Neural cell (in vitro differentiated cells): ENCODE measurements around the gene SERPINI1. TPM values are rescaled to one million over a fixed set of nuclear protein-coding genes. Genes with fewer than 3 reads are reported as not detected.
"Not testable (repeated sequence)": the region's sequence is repeated elsewhere in the genome, so short reads cannot be mapped to it uniquely, and the experiment has no call there.

Experiments
- H2AFZ ChIP-seq: fragments of 200-600, 300-800 bp; sonication (generic), shearing (Covaris generic); 2 replicates; pipeline ENCODE4 v1.6.0; 2014; ENCODE audit warnings: low read depth, mild to moderate bottlenecking, antibody characterized with exemption, low read length, moderate library complexity
- H3F3A ChIP-seq: fragments of 200-600 bp; shearing (Covaris generic); 2 replicates; pipeline ENCODE4 v1.6.1; 2016; ENCODE audit warnings: mild to moderate bottlenecking, moderate library complexity, mixed read lengths, antibody characterized with exemption, low read length; ENCODE audit not compliant: insufficient read depth, poor library complexity, severe bottlenecking
- H3K27ac ChIP-seq: fragments of 200-600, 300-800 bp; sonication (generic), shearing (Covaris generic); 2 replicates; pipeline ENCODE4 v1.5.1; 2014; ENCODE audit warnings: mild to moderate bottlenecking, low read length, moderate library complexity
- H3K27me3 ChIP-seq: fragments of 300-800, 200-600 bp; sonication (generic), shearing (Covaris generic); 2 replicates; pipeline ENCODE4 v1.6.0; 2014; ENCODE audit warnings: mild to moderate bottlenecking, low read depth, low read length, moderate library complexity; ENCODE audit not compliant: insufficient read depth
- H3K36me3 ChIP-seq: fragments of 300-800, 200-600 bp; sonication (generic), shearing (Covaris generic); 2 replicates; pipeline ENCODE4 v1.5.1; 2014; ENCODE audit warnings: mild to moderate bottlenecking, antibody characterized with exemption, low read length, moderate library complexity; ENCODE audit not compliant: insufficient read depth
- H3K4me2 ChIP-seq: fragments of 300-800, 200-600 bp; sonication (generic), shearing (Covaris generic); 2 replicates; pipeline ENCODE4 v1.6.0; 2014; ENCODE audit warnings: mild to moderate bottlenecking, low read length
- H3K4me3 ChIP-seq: fragments of 300-800, 200-600 bp; sonication (generic), shearing (Covaris generic); 2 replicates; pipeline ENCODE4 v1.5.1; 2014; ENCODE audit warnings: mild to moderate bottlenecking, low read length, moderate library complexity
- H3K79me2 ChIP-seq: fragments of 200-600 bp; shearing (Covaris generic); replicated peaks from 2 replicates; pipeline ENCODE4 v1.6.0; 2014; ENCODE audit warnings: mild to moderate bottlenecking, low read length, moderate library complexity; ENCODE audit not compliant: insufficient read depth
- H3K9ac ChIP-seq: fragments of 300-800, 200-600 bp; sonication (generic), shearing (Covaris generic); 2 replicates; pipeline ENCODE4 v1.6.1; 2016; ENCODE audit warnings: mild to moderate bottlenecking, low read length, mixed read lengths
- H3K9me2 ChIP-seq: fragments of 200-600 bp; shearing (Covaris generic); 2 replicates; pipeline ENCODE4 v1.6.1; 2016; ENCODE audit warnings: mild to moderate bottlenecking, low read length, mixed read lengths; ENCODE audit not compliant: insufficient read depth
- H3K9me3 ChIP-seq: fragments of 200-600, 300-800 bp; sonication (generic), shearing (Covaris generic); 2 replicates; pipeline ENCODE4 v1.6.1; 2016; ENCODE audit warnings: mild to moderate bottlenecking, mixed run types, low read length, moderate library complexity, mixed read lengths
- H4K20me1 ChIP-seq: fragments of 200-600 bp; shearing (Covaris generic); 2 replicates; pipeline ENCODE4 v1.6.1; 2016; ENCODE audit warnings: mild to moderate bottlenecking, mixed run types; ENCODE audit not compliant: insufficient read depth
- CTCF ChIP-seq: fragments of 450-650 bp; IDR thresholded peaks from 2 replicates; pipeline ENCODE4 v1.5.1; 2014; ENCODE audit warnings: antibody characterized with exemption, mild to moderate bottlenecking, moderate library complexity; ENCODE audit not compliant: poor library complexity, severe bottlenecking
- EP300 ChIP-seq: fragments of 450-650 bp; conservative IDR thresholded peaks from 2 replicates; pipeline ENCODE4 v1.6.1; 2014; ENCODE audit warnings: antibody characterized with exemption, mild to moderate bottlenecking, moderate library complexity; ENCODE audit not compliant: poor library complexity, severe bottlenecking
- EZH2 ChIP-seq: fragments of 200-600, 300-800 bp; shearing (Covaris generic), sonication (generic); IDR thresholded peaks from 2 replicates; pipeline ENCODE4 v1.6.1; 2014; ENCODE audit warnings: antibody characterized with exemption, low read length, borderline replicate concordance, mild to moderate bottlenecking; ENCODE audit not compliant: insufficient read depth, poor library complexity, severe bottlenecking
- MXI1 ChIP-seq: fragments of 450-650 bp; conservative IDR thresholded peaks from 2 replicates; pipeline ENCODE4 v1.6.1; 2014; ENCODE audit warnings: antibody characterized with exemption, mild to moderate bottlenecking; ENCODE audit not compliant: poor library complexity, severe bottlenecking
- POLR2AphosphoS5 ChIP-seq: IDR thresholded peaks from 2 replicates; pipeline ENCODE4 v1.6.1; 2012
- RAD21 ChIP-seq: fragments of 450-650 bp; conservative IDR thresholded peaks from 2 replicates; pipeline ENCODE4 v1.6.1; 2014; ENCODE audit warnings: antibody characterized with exemption, mild to moderate bottlenecking, moderate library complexity
- SMC3 ChIP-seq: fragments of 450-650 bp; conservative IDR thresholded peaks from 2 replicates; pipeline ENCODE4 v1.6.1; 2014; ENCODE audit warnings: antibody characterized with exemption, mild to moderate bottlenecking, moderate library complexity; ENCODE audit not compliant: poor library complexity
- TAF1 ChIP-seq: IDR thresholded peaks from 2 replicates; pipeline ENCODE4 v1.6.1; 2012; ENCODE audit warnings: low read depth
- polyA plus RNA-seq: library from polyadenylated mRNA; depleted of rRNA; stranded (reverse); fragments of >200 nt; gene quantifications from 2 replicates; pipeline ENCODE4 v1.2.3, GENCODE V29; 2014
- TF ChIP-seq, protein P1 (sequence below): IDR thresholded peaks from 2 replicates; pipeline ENCODE4 v1.6.1; 2012; ENCODE audit warnings: borderline replicate concordance

The SERPINI1 gene
- polyA plus RNA-seq, 1 donor from 2014 or later = 150 TPM

GRCh38 chr3:167823738-167824137 lies 88.2 kb downstream of the SERPINI1 start:
- H4K20me1 ChIP-seq = no peaks in the 10 kb centered on the region
- H3K79me2 ChIP-seq = no peaks in the 10 kb centered on the region
- no peaks in the 10 kb centered on the region for H3K36me3 ChIP-seq
- H3K9me2 ChIP-seq = no peaks in the 10 kb centered on the region
- no peak overlapping the region for H3K4me3 ChIP-seq
- H3K27me3 ChIP-seq = no peaks in the 10 kb centered on the region
- no peak overlapping the region for H3K4me2 ChIP-seq
- no peak overlapping the region for H3K9ac ChIP-seq
- no peaks in the 10 kb centered on the region for H3F3A ChIP-seq
- no peak overlapping the region for H3K27ac ChIP-seq
- H2AFZ ChIP-seq = no peak overlapping the region
- TF ChIP-seq RAD21 (no peak), SMC3 (no peak), EZH2 (no peak), CTCF (no peak), EP300 (no peak), TAF1 (no peak), MXI1 (no peak)
- TF ChIP-seq, protein P1, sequence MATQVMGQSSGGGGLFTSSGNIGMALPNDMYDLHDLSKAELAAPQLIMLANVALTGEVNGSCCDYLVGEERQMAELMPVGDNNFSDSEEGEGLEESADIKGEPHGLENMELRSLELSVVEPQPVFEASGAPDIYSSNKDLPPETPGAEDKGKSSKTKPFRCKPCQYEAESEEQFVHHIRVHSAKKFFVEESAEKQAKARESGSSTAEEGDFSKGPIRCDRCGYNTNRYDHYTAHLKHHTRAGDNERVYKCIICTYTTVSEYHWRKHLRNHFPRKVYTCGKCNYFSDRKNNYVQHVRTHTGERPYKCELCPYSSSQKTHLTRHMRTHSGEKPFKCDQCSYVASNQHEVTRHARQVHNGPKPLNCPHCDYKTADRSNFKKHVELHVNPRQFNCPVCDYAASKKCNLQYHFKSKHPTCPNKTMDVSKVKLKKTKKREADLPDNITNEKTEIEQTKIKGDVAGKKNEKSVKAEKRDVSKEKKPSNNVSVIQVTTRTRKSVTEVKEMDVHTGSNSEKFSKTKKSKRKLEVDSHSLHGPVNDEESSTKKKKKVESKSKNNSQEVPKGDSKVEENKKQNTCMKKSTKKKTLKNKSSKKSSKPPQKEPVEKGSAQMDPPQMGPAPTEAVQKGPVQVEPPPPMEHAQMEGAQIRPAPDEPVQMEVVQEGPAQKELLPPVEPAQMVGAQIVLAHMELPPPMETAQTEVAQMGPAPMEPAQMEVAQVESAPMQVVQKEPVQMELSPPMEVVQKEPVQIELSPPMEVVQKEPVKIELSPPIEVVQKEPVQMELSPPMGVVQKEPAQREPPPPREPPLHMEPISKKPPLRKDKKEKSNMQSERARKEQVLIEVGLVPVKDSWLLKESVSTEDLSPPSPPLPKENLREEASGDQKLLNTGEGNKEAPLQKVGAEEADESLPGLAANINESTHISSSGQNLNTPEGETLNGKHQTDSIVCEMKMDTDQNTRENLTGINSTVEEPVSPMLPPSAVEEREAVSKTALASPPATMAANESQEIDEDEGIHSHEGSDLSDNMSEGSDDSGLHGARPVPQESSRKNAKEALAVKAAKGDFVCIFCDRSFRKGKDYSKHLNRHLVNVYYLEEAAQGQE = no peak
- no peaks in the 10 kb centered on the region for H3K9me3 ChIP-seq

DNA sequence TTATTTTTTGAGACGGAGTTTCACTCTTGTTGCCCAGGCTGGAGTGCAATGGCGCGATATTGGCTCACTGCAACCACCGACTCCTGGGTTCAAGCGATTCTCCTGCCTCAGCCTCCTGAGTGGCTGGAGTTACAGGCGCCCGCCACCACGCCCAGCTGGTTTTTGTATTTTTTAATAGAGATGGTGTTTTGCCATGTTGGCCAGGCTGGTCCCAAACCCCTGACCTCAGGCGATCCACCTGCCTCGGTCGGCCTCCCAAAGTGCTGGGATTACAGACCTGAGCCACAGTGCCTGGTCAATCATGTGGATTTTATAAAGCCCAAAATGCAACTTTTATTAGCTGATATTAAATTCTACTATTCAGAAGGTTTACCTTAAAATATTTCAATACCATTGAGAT lies 92.1 kb downstream of the SERPINI1 start:
- H3K4me2 ChIP-seq, H3K9me3 ChIP-seq, H2AFZ ChIP-seq, H3K27ac ChIP-seq, H3K4me3 ChIP-seq, H4K20me1 ChIP-seq, H3K9me2 ChIP-seq, H3K79me2 ChIP-seq, H3K9ac ChIP-seq, H3K36me3 ChIP-seq, H3K27me3 ChIP-seq, H3F3A ChIP-seq: not testable (repeated sequence)

- Histone ChIP-seq H3K36me3 (no peaks in the 10 kb centered on the region), H3K27me3 (no peaks in the 10 kb centered on the region), H3K9ac (no peak overlapping the region), H3K27ac (no peak overlapping the region), H3F3A (no peaks in the 10 kb centered on the region), H3K9me3 (no peaks in the 10 kb centered on the region), H4K20me1 (no peaks in the 10 kb centered on the region), H3K9me2 (no peaks in the 10 kb centered on the region), H2AFZ (no peak overlapping the region), H3K79me2 (no peaks in the 10 kb centered on the region), H3K4me3 (no peak overlapping the region), H3K4me2 (no peak overlapping the region)
- TF ChIP-seq SMC3 (no peak), EP300 (no peak), CTCF (no peak), TAF1 (no peak), POLR2AphosphoS5 (no peak), EZH2 (no peak), MXI1 (no peak), RAD21 (no peak)
- TF ChIP-seq, protein P1 = no peak
Measured at GRCh38 chr3:167829071-167829470, 93.5 kb downstream of the SERPINI1 start.
